KMS-11 (cell line): ENCODE measurements around the gene ETNK2.

Experiments
- H2AFZ ChIP-seq: fragments of 200-600 bp; sonication (generic); 2 replicates; pipeline ENCODE4 v1.6.1; 2016; ENCODE audit warnings: antibody characterized with exemption, mixed run types, low read depth
- H3K27ac ChIP-seq: fragments of 200-600 bp; sonication (generic); 2 replicates; pipeline ENCODE4 v1.6.1; 2016; ENCODE audit warnings: mild to moderate bottlenecking, mixed run types
- H3K27me3 ChIP-seq: fragments of 200-600 bp; sonication (generic); 2 replicates; pipeline ENCODE4 v1.6.1; 2017; ENCODE audit warnings: mild to moderate bottlenecking, low read depth, mixed run types, moderate library complexity; ENCODE audit not compliant: insufficient read depth
- H3K36me3 ChIP-seq: fragments of 200-600 bp; sonication (generic); 2 replicates; pipeline ENCODE4 v1.6.1; 2017; ENCODE audit warnings: mild to moderate bottlenecking, mixed run types; ENCODE audit not compliant: insufficient read depth
- H3K4me1 ChIP-seq: fragments of 200-600 bp; sonication (generic); 2 replicates; pipeline ENCODE4 v1.6.1; 2016; ENCODE audit warnings: mild to moderate bottlenecking, low read depth, mixed run types; ENCODE audit not compliant: poor library complexity, severe bottlenecking
- H3K4me2 ChIP-seq: fragments of 200-600 bp; sonication (generic); 2 replicates; pipeline ENCODE4 v1.7.0; 2016; ENCODE audit warnings: mild to moderate bottlenecking, mixed run types
- H3K4me3 ChIP-seq: fragments of 200-600 bp; sonication (generic); IDR thresholded peaks from 2 replicates; pipeline ENCODE4 v1.6.1; 2017; ENCODE audit warnings: low read depth, low read length, mixed read lengths; ENCODE audit not compliant: insufficient read depth
- H3K79me2 ChIP-seq: fragments of 200-600 bp; sonication (generic); 2 replicates; pipeline ENCODE4 v1.6.1; 2016; ENCODE audit warnings: low read depth, mixed run types; ENCODE audit not compliant: insufficient read depth
- H3K9ac ChIP-seq: fragments of 200-600 bp; sonication (generic); 2 replicates; pipeline ENCODE4 v1.6.1; 2016; ENCODE audit warnings: mild to moderate bottlenecking, mixed run types
- H4K20me1 ChIP-seq: fragments of 200-600 bp; sonication (generic); 2 replicates; pipeline ENCODE4 v1.6.1; 2016; ENCODE audit warnings: mild to moderate bottlenecking, mixed run types; ENCODE audit not compliant: insufficient read depth
- CTCF ChIP-seq: fragments of 200-600 bp; sonication (generic); conservative IDR thresholded peaks from 2 replicates; pipeline ENCODE4 v1.6.1; 2017; ENCODE audit warnings: low read depth, mild to moderate bottlenecking, antibody characterized with exemption, low read length, moderate library complexity, mixed read lengths

Gene ETNK2

GRCh38 chr1:204107892-204108291, 44.0 kb downstream of the ETNK2 start:
- TF ChIP-seq CTCF = no peak
- Histone ChIP-seq H2AFZ (no peak overlapping the region), H3K4me3 (no peak overlapping the region), H3K36me3 (no peaks in the 10 kb centered on the region), H3K27me3 (no peaks in the 10 kb centered on the region), H3K27ac (no peak overlapping the region), H3K4me2 (no peak overlapping the region), H4K20me1 (no peaks in the 10 kb centered on the region), H3K9ac (no peak overlapping the region), H3K4me1 (no peaks in the 10 kb centered on the region), H3K79me2 (no peaks in the 10 kb centered on the region)

- Histone ChIP-seq H3K79me2 (no peaks in the 10 kb centered on the region), H4K20me1 (no peaks in the 10 kb centered on the region), H3K4me1 (no peaks in the 10 kb centered on the region), H3K36me3 (no peaks in the 10 kb centered on the region), H2AFZ (no peak overlapping the region), H3K9ac (no peak overlapping the region), H3K27ac (no peak overlapping the region), H3K27me3 (no peaks in the 10 kb centered on the region), H3K4me2 (no peak overlapping the region), H3K4me3 (no peak overlapping the region)
- no peak for TF ChIP-seq CTCF
Measured at GRCh38 chr1:204106825-204107224, 45.0 kb downstream of the ETNK2 start.

GRCh38 chr1:204105131-204105515, 46.7 kb downstream of the ETNK2 start:
- H4K20me1 ChIP-seq = no peaks in the 10 kb centered on the region
- no peaks in the 10 kb centered on the region for H3K27me3 ChIP-seq
- no peak overlapping the region for H3K27ac ChIP-seq
- no peaks in the 10 kb centered on the region for H3K36me3 ChIP-seq
- H3K4me1 ChIP-seq = no peaks in the 10 kb centered on the region
- H3K79me2 ChIP-seq = no peaks in the 10 kb centered on the region
- no peak for TF ChIP-seq CTCF
- no peak overlapping the region for H3K4me2 ChIP-seq
- H3K9ac ChIP-seq = no peak overlapping the region
- no peak overlapping the region for H3K4me3 ChIP-seq
- no peak overlapping the region for H2AFZ ChIP-seq

- Histone ChIP-seq H3K4me1 (no peaks in the 10 kb centered on the region), H3K27ac (no peak overlapping the region), H3K27me3 (no peaks in the 10 kb centered on the region), H3K9ac (no peak overlapping the region), H3K4me3 (no peak overlapping the region), H4K20me1 (no peaks in the 10 kb centered on the region), H2AFZ (no peak overlapping the region), H3K79me2 (no peaks in the 10 kb centered on the region), H3K36me3 (no peaks in the 10 kb centered on the region), H3K4me2 (no peak overlapping the region)
- no peak for TF ChIP-seq CTCF
Measured at GRCh38 chr1:204104331-204105130, 47.3 kb downstream of the ETNK2 start.
